Mesodermal cell (in vitro differentiated cells): Measurements from ENCODE around the gene MT3.

Source experiments
- H3K27ac ChIP-seq: 2 replicates; pipeline ENCODE4 v1.7.0; 2013; ENCODE audit warnings: mild to moderate bottlenecking, low read depth, low read length, moderate library complexity; ENCODE audit not compliant: severe bottlenecking
- H3K36me3 ChIP-seq: 2 replicates; pipeline ENCODE4 v1.7.1; 2013; ENCODE audit warnings: mild to moderate bottlenecking, low read length, moderate library complexity; ENCODE audit not compliant: control insufficient read depth, insufficient read depth
- H3K4me1 ChIP-seq: one replicate; pipeline ENCODE4 v1.7.1; 2013; ENCODE audit warnings: mild to moderate bottlenecking, low read length; ENCODE audit not compliant: insufficient read depth, control insufficient read depth, poor library complexity, severe bottlenecking
- H3K4me3 ChIP-seq: 2 replicates; pipeline ENCODE4 v1.7.0; 2013; ENCODE audit warnings: low read length, control low read depth, mild to moderate bottlenecking; ENCODE audit not compliant: insufficient read depth, poor library complexity, severe bottlenecking; ENCODE audit errors: extremely low read depth
- H3K9me3 ChIP-seq: 2 replicates; pipeline ENCODE4 v1.7.1; 2013; ENCODE audit warnings: mild to moderate bottlenecking, low read length, moderate library complexity; ENCODE audit not compliant: control insufficient read depth
- WGBS, 2 experiments: methylation state at CpG; one replicate each; pipeline ENCODE4 v1.1.5; 2013; ENCODE audit warnings: missing lambda C conversion rate in 2 of 2; ENCODE audit not compliant: insufficient coverage in 2 of 2; 5-methylcytosine and 5-hydroxymethylcytosine counted together

MT3 gene

GRCh38 chr16:56558024-56558747, 31.1 kb upstream of the MT3 start:
- Histone ChIP-seq H3K27ac (no peak overlapping the region), H3K36me3 (no peaks in the 10 kb centered on the region), H3K4me1 (no peaks in the 10 kb centered on the region), H3K9me3 (no peaks in the 10 kb centered on the region), H3K4me3 (no peak overlapping the region)
- 82 to 90% methylated on average over 7 of the region's 8 CpGs for WGBS, 2 experiments

GRCh38 chr16:56559109-56559508, 30.2 kb upstream of the MT3 start:
- Histone ChIP-seq H3K4me3 (no peak overlapping the region), H3K27ac (no peak overlapping the region), H3K36me3 (no peaks in the 10 kb centered on the region), H3K9me3 (no peaks in the 10 kb centered on the region), H3K4me1 (no peaks in the 10 kb centered on the region)
- 95% methylated on average over 3 of the region's 4 CpGs; no CpG with 5 or more reads in 1 of the 2 experiments for WGBS, 2 experiments

- H3K36me3 ChIP-seq = no peaks in the 10 kb centered on the region
- H3K9me3 ChIP-seq = no peaks in the 10 kb centered on the region
- no peaks in the 10 kb centered on the region for H3K4me1 ChIP-seq
- 60 to 75% methylated on average over 1 of the region's 1 CpG for WGBS, 2 experiments
- H3K27ac ChIP-seq = no peak overlapping the region
- no peak overlapping the region for H3K4me3 ChIP-seq
Observed at GRCh38 chr16:56560447-56560846, 28.9 kb upstream of the MT3 start.

GRCh38 chr16:56561126-56561525, 28.2 kb upstream of the MT3 start:
- Histone ChIP-seq H3K4me1 (no peaks in the 10 kb centered on the region), H3K27ac (no peak overlapping the region), H3K4me3 (no peak overlapping the region), H3K36me3 (no peaks in the 10 kb centered on the region), H3K9me3 (no peaks in the 10 kb centered on the region)
- WGBS, 2 experiments = 100% methylated on average over 1 of the region's 1 CpG

- 82 to 89% methylated on average over 5 of the region's 12 CpGs for WGBS, 2 experiments
- no peak within 1 kb of the TSS for H3K4me3 ChIP-seq
- no peaks in the 10 kb centered on the region for H3K36me3 ChIP-seq
- H3K4me1 ChIP-seq = no peaks in the 10 kb centered on the region
- H3K9me3 ChIP-seq = no peaks in the 10 kb centered on the region
- no peak within 1 kb of the TSS for H3K27ac ChIP-seq
Observed at GRCh38 chr16:56564793-56565477, 24.4 kb upstream of the MT3 start, which contains the start of gene MT4. Gene MT4, plus strand, starts transcription at chr16:56565073. Its CDS starts 56 bp downstream, at chr16:56565129.

GRCh38 chr16:56569971-56570370, 19.4 kb upstream of the MT3 start:
- no peak overlapping the region for H3K27ac ChIP-seq
- H3K4me1 ChIP-seq = no peaks in the 10 kb centered on the region
- no peak overlapping the region for H3K4me3 ChIP-seq
- WGBS, 2 experiments = no CpG with 5 or more reads among the region's 1 CpG
- peaks cover 6% of the 10 kb centered on the region for H3K9me3 ChIP-seq
- no peaks in the 10 kb centered on the region for H3K36me3 ChIP-seq

GRCh38 chr16:56571525-56571924, 17.8 kb upstream of the MT3 start:
- Histone ChIP-seq H3K9me3 (peaks cover 7% of the 10 kb centered on the region), H3K27ac (no peak overlapping the region), H3K4me1 (no peaks in the 10 kb centered on the region), H3K4me3 (no peak overlapping the region), H3K36me3 (no peaks in the 10 kb centered on the region)
- WGBS, 2 experiments = 87 to 94% methylated on average over 10 of the region's 11 CpGs

- Histone ChIP-seq H3K27ac (no peak overlapping the region), H3K4me3 (no peak overlapping the region), H3K4me1 (no peaks in the 10 kb centered on the region), H3K36me3 (no peaks in the 10 kb centered on the region), H3K9me3 (peaks cover 7% of the 10 kb centered on the region)
- WGBS, 2 experiments = no CpG with 5 or more reads among the region's 1 CpG
Observed at GRCh38 chr16:56574625-56575024, 14.7 kb upstream of the MT3 start.

- no peaks in the 10 kb centered on the region for H3K36me3 ChIP-seq
- H3K9me3 ChIP-seq = peaks cover 7% of the 10 kb centered on the region
- no peaks in the 10 kb centered on the region for H3K4me1 ChIP-seq
- H3K4me3 ChIP-seq = no peak overlapping the region
- H3K27ac ChIP-seq = no peak overlapping the region
- WGBS, 2 experiments = 23 to 27% methylated on average over 7 of the region's 8 CpGs
Observed at GRCh38 chr16:56576585-56577299, 12.6 kb upstream of the MT3 start.

- WGBS, 2 experiments = 67 to 89% methylated on average over 2 to 3 of the region's 4 CpGs
- H3K4me3 ChIP-seq = no peak overlapping the region
- no peaks in the 10 kb centered on the region for H3K36me3 ChIP-seq
- peaks cover 7% of the 10 kb centered on the region for H3K9me3 ChIP-seq
- no peaks in the 10 kb centered on the region for H3K4me1 ChIP-seq
- no peak overlapping the region for H3K27ac ChIP-seq
Observed at GRCh38 chr16:56577300-56577625, 12.1 kb upstream of the MT3 start.
